ENCODE data around the gene ARHGAP33. TPM values are rescaled to one million over a fixed set of nuclear protein-coding genes. Genes with fewer than 3 reads are reported as not detected.

The ARHGAP33 gene
- total and polyA plus RNA-seq, 2 donors (not counting 1 experiment from before 2014, with no cell fraction given) = 0.58 to 2.3 TPM

DNA sequence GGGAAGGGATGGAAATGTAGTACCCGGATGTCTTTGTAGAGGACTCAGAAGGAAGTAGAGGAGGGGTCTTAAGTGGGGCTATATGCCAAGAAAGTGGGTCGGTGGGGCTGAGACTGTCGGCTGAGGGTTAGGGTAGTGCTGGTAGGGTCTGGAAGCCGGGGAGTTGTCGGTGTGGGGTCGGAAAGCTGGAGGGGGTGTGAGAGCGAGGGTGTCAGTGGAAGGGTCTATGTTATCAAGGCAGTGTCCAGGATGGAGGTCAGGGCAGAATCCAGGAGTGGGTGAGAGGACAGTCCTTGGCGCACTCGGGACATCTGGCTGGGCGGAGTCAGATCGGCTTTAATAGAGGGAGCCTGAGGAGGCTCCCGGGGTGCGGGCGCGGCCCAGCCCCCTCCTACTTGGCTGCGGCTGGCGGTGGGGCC is 20.2 kb upstream of the ARHGAP33 start:
- Histone ChIP-seq H3K4me1 (ENCODE audit: control insufficient read depth, extremely low read depth, insufficient read depth, low read length) (peaks cover 17% of the 10 kb centered on the region), H4K20me1 (ENCODE audit: control insufficient read depth, extremely low read depth, insufficient read depth, low read length) (no peaks in the 10 kb centered on the region), H3K27me3 (ENCODE audit: control insufficient read depth, insufficient read depth, low read length) (no peaks in the 10 kb centered on the region), H3K4me3 (replicated peaks in 1 of 4; ENCODE audit: control extremely low read depth in 1 of 4, insufficient read depth in 1 of 4, low read depth in 3 of 4, low read length in 4 of 4) (peak overlapping the region; percentile 25 to 83 (median 38)), H3K36me3 (ENCODE audit: control insufficient read depth, insufficient read depth, low read length) (peaks cover 26% of the 10 kb centered on the region), H3K4me2 (ENCODE audit: extremely low read depth, insufficient read depth, low read length) (peak overlapping the region; percentile 85), H3K27ac (ENCODE audit: insufficient read depth, low read length) (peak overlapping the region; percentile 99), H3K79me2 (ENCODE audit: control insufficient read depth, insufficient read depth, low read length) (peaks cover 24% of the 10 kb centered on the region), H3K9ac (ENCODE audit: insufficient read depth, low read length) (peak overlapping the region; percentile 94), H2AFZ (ENCODE audit: low read length) (no peak overlapping the region), H3K9me3 (ENCODE audit: control insufficient read depth, insufficient read depth, low read depth, low read length) (no peaks in the 10 kb centered on the region)
- DNase-seq (ENCODE audit: low read depth in 2 of 2) = no peak
- no peak for TF ChIP-seq EZH2 (IDR thresholded peaks at IDR 0.05; ENCODE audit: low read length, missing control alignments)
- TF ChIP-seq, protein P1, sequence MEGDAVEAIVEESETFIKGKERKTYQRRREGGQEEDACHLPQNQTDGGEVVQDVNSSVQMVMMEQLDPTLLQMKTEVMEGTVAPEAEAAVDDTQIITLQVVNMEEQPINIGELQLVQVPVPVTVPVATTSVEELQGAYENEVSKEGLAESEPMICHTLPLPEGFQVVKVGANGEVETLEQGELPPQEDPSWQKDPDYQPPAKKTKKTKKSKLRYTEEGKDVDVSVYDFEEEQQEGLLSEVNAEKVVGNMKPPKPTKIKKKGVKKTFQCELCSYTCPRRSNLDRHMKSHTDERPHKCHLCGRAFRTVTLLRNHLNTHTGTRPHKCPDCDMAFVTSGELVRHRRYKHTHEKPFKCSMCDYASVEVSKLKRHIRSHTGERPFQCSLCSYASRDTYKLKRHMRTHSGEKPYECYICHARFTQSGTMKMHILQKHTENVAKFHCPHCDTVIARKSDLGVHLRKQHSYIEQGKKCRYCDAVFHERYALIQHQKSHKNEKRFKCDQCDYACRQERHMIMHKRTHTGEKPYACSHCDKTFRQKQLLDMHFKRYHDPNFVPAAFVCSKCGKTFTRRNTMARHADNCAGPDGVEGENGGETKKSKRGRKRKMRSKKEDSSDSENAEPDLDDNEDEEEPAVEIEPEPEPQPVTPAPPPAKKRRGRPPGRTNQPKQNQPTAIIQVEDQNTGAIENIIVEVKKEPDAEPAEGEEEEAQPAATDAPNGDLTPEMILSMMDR (conservative IDR thresholded peaks at IDR 0.05 in 1 of 2, IDR thresholded peaks at IDR 0.05 in 1 of 2; ENCODE audit: low read depth in 1 of 2, low read length in 2 of 2) = no peak

DNA sequence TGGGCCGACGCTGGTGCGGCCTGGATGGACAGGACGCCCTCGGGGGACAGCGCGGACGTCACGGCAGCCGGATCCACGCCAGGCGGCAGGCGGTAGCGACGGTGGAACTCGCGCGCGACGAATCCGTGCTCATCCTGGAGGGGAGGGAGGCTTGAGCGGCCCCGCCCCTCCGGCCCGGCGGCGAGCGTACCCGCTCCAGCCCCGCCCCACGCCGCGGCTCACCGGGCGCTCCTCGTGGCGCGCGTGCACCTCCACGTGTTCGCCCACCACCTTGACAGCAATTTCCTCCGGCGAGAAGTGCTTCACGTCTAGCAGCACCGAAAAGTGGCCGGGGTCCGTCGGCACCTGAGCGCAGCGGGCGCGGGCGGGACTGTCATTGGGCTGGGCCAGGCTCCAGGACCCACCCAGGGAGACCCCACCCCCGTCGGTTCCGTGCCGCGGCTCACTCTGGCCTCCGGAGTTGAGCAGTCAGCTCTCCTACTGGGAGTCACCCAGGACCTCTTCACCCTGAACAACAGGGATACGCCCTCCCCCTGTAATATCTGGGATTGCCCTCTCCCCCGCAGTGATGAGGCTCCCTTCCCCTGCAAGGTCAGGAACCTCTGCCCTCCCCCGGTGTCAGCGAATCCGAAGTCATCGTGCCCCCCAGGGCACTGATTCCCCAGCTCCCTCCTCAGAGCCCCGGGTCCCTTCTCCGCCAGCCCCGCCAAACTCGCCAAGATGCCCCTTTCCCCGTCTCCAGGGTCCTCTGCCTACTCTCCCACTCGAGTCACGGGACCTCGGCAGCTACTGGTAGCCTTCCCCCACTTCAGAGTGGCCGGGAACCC is 19.6 kb upstream of the ARHGAP33 start:
- Histone ChIP-seq H3K27ac (ENCODE audit: insufficient read depth, low read length) (peak overlapping the region; percentile 99), H3K4me1 (ENCODE audit: control insufficient read depth, extremely low read depth, insufficient read depth, low read length) (peaks cover 17% of the 10 kb centered on the region), H3K4me3 (replicated peaks in 1 of 4; ENCODE audit: control extremely low read depth in 1 of 4, insufficient read depth in 1 of 4, low read depth in 3 of 4, low read length in 4 of 4) (peak overlapping the region; percentile 69 to 87 (median 78)), H3K27me3 (ENCODE audit: control insufficient read depth, insufficient read depth, low read length) (no peaks in the 10 kb centered on the region), H3K9me3 (ENCODE audit: control insufficient read depth, insufficient read depth, low read depth, low read length) (no peaks in the 10 kb centered on the region), H2AFZ (ENCODE audit: low read length) (no peak overlapping the region), H4K20me1 (ENCODE audit: control insufficient read depth, extremely low read depth, insufficient read depth, low read length) (no peaks in the 10 kb centered on the region), H3K9ac (ENCODE audit: insufficient read depth, low read length) (peak overlapping the region; percentile 94), H3K4me2 (ENCODE audit: extremely low read depth, insufficient read depth, low read length) (peak overlapping the region; percentile 91), H3K79me2 (ENCODE audit: control insufficient read depth, insufficient read depth, low read length) (peaks cover 22% of the 10 kb centered on the region), H3K36me3 (ENCODE audit: control insufficient read depth, insufficient read depth, low read length) (peaks cover 27% of the 10 kb centered on the region)
- DNase-seq (ENCODE audit: low read depth in 2 of 2) = peak in 1 of 2 donors; percentile 86
- no peak for TF ChIP-seq EZH2 (IDR thresholded peaks at IDR 0.05; ENCODE audit: low read length, missing control alignments)

DNA sequence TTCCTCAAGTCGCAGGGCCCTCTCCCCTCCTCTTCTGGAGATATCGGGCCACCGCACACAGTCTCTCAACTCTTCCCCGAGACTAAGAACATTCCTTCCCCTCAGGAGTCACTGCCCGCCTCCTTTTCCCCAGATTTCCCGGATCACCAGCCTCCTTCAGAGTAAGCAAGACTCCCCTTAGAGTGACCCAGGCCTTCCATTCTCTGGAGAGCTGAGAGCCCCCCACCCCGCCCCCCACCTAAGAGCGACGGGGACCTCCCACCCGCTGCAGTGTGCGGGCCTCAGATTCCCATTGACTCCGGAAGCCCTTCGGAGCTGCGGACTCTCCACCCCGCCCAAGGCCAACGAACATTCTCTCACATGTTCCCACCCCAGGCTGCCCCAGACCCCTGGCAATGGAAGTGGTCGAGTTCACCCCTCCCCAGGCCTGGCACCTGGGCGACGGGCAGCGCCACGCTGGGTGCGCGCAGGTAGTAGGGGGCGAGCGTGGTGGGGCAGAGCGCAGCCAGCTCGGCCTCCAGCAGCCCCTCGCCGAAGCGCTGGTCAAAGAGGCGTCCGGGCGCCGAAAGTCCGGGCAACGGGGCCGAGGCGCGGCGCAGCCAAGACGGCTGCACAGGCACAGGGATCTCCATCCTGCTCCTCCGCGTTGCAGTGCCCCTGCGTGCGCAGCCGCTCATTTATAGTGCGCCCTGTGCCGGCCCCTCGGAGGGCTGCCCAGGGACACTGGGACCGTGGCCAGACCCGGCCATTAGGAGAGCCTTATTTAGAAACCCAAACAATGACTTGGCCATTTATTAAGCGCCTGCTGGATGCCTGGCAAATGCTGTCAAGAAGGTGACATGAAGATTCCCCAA is 18.8 kb upstream of the ARHGAP33 start, which contains the start of gene HSPB6:
Gene HSPB6 (minus strand): TSS at position 653 of the 854 bp plus-strand sequence. CDS start 21 bp downstream, at position 632.
- Histone ChIP-seq H2AFZ (ENCODE audit: low read length) (no peak within 1 kb of the TSS), H3K4me3 (replicated peaks in 1 of 4; ENCODE audit: control extremely low read depth in 1 of 4, insufficient read depth in 1 of 4, low read depth in 3 of 4, low read length in 4 of 4) (peak within 1 kb of the TSS; percentile 69 to 98 (median 80)), H3K27me3 (ENCODE audit: control insufficient read depth, insufficient read depth, low read length) (no peaks in the 10 kb centered on the region), H3K79me2 (ENCODE audit: control insufficient read depth, insufficient read depth, low read length) (peaks cover 23% of the 10 kb centered on the region), H4K20me1 (ENCODE audit: control insufficient read depth, extremely low read depth, insufficient read depth, low read length) (no peaks in the 10 kb centered on the region), H3K9me3 (ENCODE audit: control insufficient read depth, insufficient read depth, low read depth, low read length) (no peaks in the 10 kb centered on the region), H3K9ac (ENCODE audit: insufficient read depth, low read length) (peak within 1 kb of the TSS; percentile 94), H3K4me2 (ENCODE audit: extremely low read depth, insufficient read depth, low read length) (peak within 1 kb of the TSS; percentile 91), H3K36me3 (ENCODE audit: control insufficient read depth, insufficient read depth, low read length) (peaks cover 29% of the 10 kb centered on the region), H3K4me1 (ENCODE audit: control insufficient read depth, extremely low read depth, insufficient read depth, low read length) (peaks cover 17% of the 10 kb centered on the region), H3K27ac (ENCODE audit: insufficient read depth, low read length) (peak within 1 kb of the TSS; percentile 99)
- peak; percentile 71 to 91 for DNase-seq (ENCODE audit: low read depth in 2 of 2)
- no peak for TF ChIP-seq EZH2 (IDR thresholded peaks at IDR 0.05; ENCODE audit: low read length, missing control alignments)
- TF ChIP-seq, protein P1 (conservative IDR thresholded peaks at IDR 0.05 in 1 of 2, IDR thresholded peaks at IDR 0.05 in 1 of 2; ENCODE audit: low read depth in 1 of 2, low read length in 2 of 2) = no peak
